ENCODE results near the gene LAPTM4A.
A peak's percentile ranks its signal among the peaks of the same experiment; 100 is the strongest.

LAPTM4A gene

GRCh38 chr2:20057268-20057667, 5.8 kb upstream of the LAPTM4A start:
- TF ChIP-seq, protein P1, sequence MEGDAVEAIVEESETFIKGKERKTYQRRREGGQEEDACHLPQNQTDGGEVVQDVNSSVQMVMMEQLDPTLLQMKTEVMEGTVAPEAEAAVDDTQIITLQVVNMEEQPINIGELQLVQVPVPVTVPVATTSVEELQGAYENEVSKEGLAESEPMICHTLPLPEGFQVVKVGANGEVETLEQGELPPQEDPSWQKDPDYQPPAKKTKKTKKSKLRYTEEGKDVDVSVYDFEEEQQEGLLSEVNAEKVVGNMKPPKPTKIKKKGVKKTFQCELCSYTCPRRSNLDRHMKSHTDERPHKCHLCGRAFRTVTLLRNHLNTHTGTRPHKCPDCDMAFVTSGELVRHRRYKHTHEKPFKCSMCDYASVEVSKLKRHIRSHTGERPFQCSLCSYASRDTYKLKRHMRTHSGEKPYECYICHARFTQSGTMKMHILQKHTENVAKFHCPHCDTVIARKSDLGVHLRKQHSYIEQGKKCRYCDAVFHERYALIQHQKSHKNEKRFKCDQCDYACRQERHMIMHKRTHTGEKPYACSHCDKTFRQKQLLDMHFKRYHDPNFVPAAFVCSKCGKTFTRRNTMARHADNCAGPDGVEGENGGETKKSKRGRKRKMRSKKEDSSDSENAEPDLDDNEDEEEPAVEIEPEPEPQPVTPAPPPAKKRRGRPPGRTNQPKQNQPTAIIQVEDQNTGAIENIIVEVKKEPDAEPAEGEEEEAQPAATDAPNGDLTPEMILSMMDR (IDR thresholded peaks at IDR 0.05; ENCODE audit: insufficient read depth, low read length, missing control alignments): no peak
- no peak for DNase-seq (ENCODE audit: low read depth, low spot score)
- POLR2A ChIA-PET: no interaction called here
- H3K4me3 ChIP-seq (ENCODE audit: low read depth, low read length): no peak overlapping the region
- CTCF ChIA-PET: no interaction called here

DNA sequence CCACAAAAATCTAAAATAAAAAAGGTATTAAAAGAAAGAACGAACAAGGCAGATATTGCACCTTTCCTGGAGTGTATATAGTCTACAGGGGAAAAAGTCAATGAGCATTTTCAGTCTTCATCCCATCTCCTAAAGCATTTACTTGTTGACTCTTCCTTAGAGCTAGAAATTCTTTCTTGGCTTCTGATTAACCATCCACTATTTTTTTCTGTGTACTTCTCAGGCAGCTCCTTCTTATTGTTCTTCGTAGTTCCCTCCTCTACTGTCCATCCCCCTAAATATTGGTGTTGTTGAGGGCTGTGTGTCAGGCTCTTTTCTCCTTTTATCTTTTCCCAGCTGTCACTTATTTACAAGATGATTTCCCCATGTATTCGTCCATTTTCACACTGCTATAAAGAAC, 3.5 kb upstream of the LAPTM4A start:
- TF ChIP-seq, protein P1 (IDR thresholded peaks at IDR 0.05; ENCODE audit: insufficient read depth, low read length, missing control alignments): no peak
- H3K4me3 ChIP-seq (ENCODE audit: low read depth, low read length): no peak overlapping the region
- ChIA-PET CTCF (interaction anchor here (0.8 to 1.1 kb wide), 3 partner anchors 17 to 112 kb away, joined by 3 read pairs; no protein-coding TSS in a partner anchor), POLR2A (no interaction called here)
- DNase-seq (ENCODE audit: low read depth, low spot score): no peak

GRCh38 chr2:20054119-20054518, 2.7 kb upstream of the LAPTM4A start:
- CTCF ChIA-PET: interaction anchor here (7.6 kb wide), 1 partner anchor 40 kb away, joined by 59 read pairs; no protein-coding TSS in a partner anchor

GRCh38 chr2:20052861-20053281, 1.4 kb upstream of the LAPTM4A start:
- ChIA-PET CTCF (interaction anchor here (1.3 to 7.6 kb wide), 4 partner anchors 13 to 41 kb away, joined by 4 to 59 read pairs (median 20); no protein-coding TSS in a partner anchor), POLR2A (interaction anchor here (2.3 to 3.1 kb wide), 2 partner anchors 9 to 15 kb away, joined by 13 to 22 read pairs; no protein-coding TSS in a partner anchor)
- no peak for DNase-seq (ENCODE audit: low read depth, low spot score)
- TF ChIP-seq, protein P1 (IDR thresholded peaks at IDR 0.05; ENCODE audit: insufficient read depth, low read length, missing control alignments): no peak
- H3K4me3 ChIP-seq (ENCODE audit: low read depth, low read length): peak overlapping the region; percentile 70

More at GRCh38 chr2:20054119-20054518, 2.7 kb upstream of the LAPTM4A start:
- no peak for DNase-seq (ENCODE audit: low read depth, low spot score)
- POLR2A ChIA-PET: no interaction called here
- H3K4me3 ChIP-seq (ENCODE audit: low read depth, low read length): no peak overlapping the region
- TF ChIP-seq, protein P1 (IDR thresholded peaks at IDR 0.05; ENCODE audit: insufficient read depth, low read length, missing control alignments): no peak

DNA sequence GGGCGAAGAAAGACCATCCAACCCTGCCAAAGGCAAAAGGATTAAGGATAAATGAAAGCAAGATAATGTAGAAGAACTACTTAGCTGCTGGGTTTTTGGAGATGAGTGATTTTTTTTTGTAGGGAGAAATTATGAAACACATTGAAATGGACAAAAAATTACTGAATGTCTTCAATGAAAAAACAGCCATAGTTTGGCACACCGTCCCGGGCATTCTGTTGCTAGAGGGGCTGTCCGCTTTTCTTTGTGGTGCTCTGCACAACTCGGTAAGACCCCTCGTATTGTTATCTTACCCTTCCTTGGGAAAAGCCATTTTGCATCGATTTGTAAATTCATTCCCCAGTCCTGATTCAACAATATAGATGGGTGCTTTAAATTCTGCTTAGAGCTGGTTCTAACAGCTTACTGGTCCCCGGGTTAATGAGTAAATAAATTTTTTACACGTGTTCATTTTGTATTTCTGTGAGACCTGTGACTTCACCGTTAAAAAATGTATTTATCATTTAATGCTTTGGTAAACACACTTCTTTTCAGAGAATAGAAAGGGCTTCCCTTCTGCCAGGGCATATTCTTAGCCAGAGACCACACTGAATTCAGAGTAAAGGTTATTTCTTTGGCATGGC, 912 bp upstream of the LAPTM4A start:
- ChIA-PET CTCF (interaction anchor here (1.3 to 7.6 kb wide), 5 partner anchors 10 to 42 kb away, joined by 4 to 59 read pairs (median 6); no protein-coding TSS in a partner anchor), POLR2A (interaction anchor here (1.2 to 3.1 kb wide), 3 partner anchors 10 to 20 kb away, joined by 4 to 22 read pairs (median 13); no protein-coding TSS in a partner anchor)
- TF ChIP-seq, protein P1 (IDR thresholded peaks at IDR 0.05; ENCODE audit: insufficient read depth, low read length, missing control alignments): no peak
- DNase-seq (ENCODE audit: low read depth, low spot score): no peak
- peak overlapping the region; percentile 70 for H3K4me3 ChIP-seq (ENCODE audit: low read depth, low read length)

Measured in AG04449 (cell line).